K562 (cell line): ENCODE measurements around the gene SIRT2. TPM values are rescaled to one million over a fixed set of nuclear protein-coding genes. Genes with fewer than 3 reads are reported as not detected.

Source experiments
- ATF7 ChIP-seq: fragments of 450-650 bp; IDR thresholded peaks from 2 replicates; pipeline ENCODE4 v1.7.1; 2014; ENCODE audit warnings: mild to moderate bottlenecking, moderate library complexity
- CREB3L1 ChIP-seq: fragments of 450-650 bp; IDR thresholded peaks from 2 replicates; pipeline ENCODE4 v1.6.1; 2014; ENCODE audit warnings: low read depth, mild to moderate bottlenecking, moderate library complexity, borderline replicate concordance
- DIDO1 ChIP-seq: fragments of 450-650 bp; IDR thresholded peaks from 2 replicates; pipeline ENCODE4 v1.6.1; 2016; ENCODE audit warnings: low read depth, missing biosample characterization, missing genetic modification characterization
- FOS ChIP-seq: IDR thresholded peaks from 3 replicates; pipeline ENCODE4 v1.6.1; 2011; ENCODE audit not compliant: insufficient read length; ENCODE audit errors: extremely low read depth
- HIVEP1 ChIP-seq: fragments of 250-450 bp; sonication (Bioruptor Pico); IDR thresholded peaks from 2 replicates; pipeline ENCODE4 v1.4.0; 2020; ENCODE audit warnings: mild to moderate bottlenecking
- JUND ChIP-seq, 2 experiments: IDR thresholded peaks; 2 replicates in 1 of 2; 3 replicates in 1 of 2; pipeline ENCODE4 v1.6.1; 2011; ENCODE audit warnings: borderline replicate concordance in 2 of 2, low read depth in 2 of 2, low read length in 2 of 2, improper control_type of control experiment in 1 of 2, missing biosample characterization in 1 of 2, missing genetic modification characterization in 1 of 2, missing genetic modification reagents in 1 of 2
- KHSRP ChIP-seq: fragments of 450-650 bp; IDR thresholded peaks from 2 replicates; pipeline ENCODE4 v1.6.1; 2017
- MAFG ChIP-seq: fragments of 450-650 bp; conservative IDR thresholded peaks from 2 replicates; pipeline ENCODE4 v1.6.1; 2016; ENCODE audit warnings: missing genetic modification characterization, missing compliant biosample characterization
- MEF2A ChIP-seq: IDR thresholded peaks from 2 replicates; pipeline ENCODE4 v1.6.1; 2011; ENCODE audit warnings: low read depth, mild to moderate bottlenecking, low read length, moderate library complexity; ENCODE audit not compliant: control insufficient read depth
- MITF ChIP-seq: IDR thresholded peaks from 2 replicates; pipeline ENCODE4 v1.6.1; 2014; ENCODE audit warnings: antibody characterized with exemption
- NR2C1 ChIP-seq, 2 experiments: fragments of 450-650 bp; IDR thresholded peaks; 2 replicates each; pipeline ENCODE4 v1.6.1; 2017; ENCODE audit warnings: mild to moderate bottlenecking in 2 of 2, antibody characterized with exemption in 1 of 2, inconsistent platforms in 1 of 2, missing compliant biosample characterization in 1 of 2, missing genetic modification characterization in 1 of 2
- PHF20 ChIP-seq: fragments of 450-650 bp; IDR thresholded peaks from 2 replicates; pipeline ENCODE4 v1.6.1; 2018; ENCODE audit not compliant: partially characterized antibody
- POLR2H ChIP-seq: IDR thresholded peaks from 2 replicates; pipeline ENCODE4 v1.6.1; 2016; ENCODE audit warnings: missing genetic modification characterization, low read depth, mild to moderate bottlenecking, control low read depth, missing compliant biosample characterization, moderate library complexity
- POU5F1 ChIP-seq: fragments of 150-350 bp; IDR thresholded peaks from 2 replicates; pipeline ENCODE4 v1.6.1; 2014; ENCODE audit warnings: borderline replicate concordance, low read length, low read depth, mild to moderate bottlenecking; ENCODE audit not compliant: partially characterized antibody
- TBP ChIP-seq: optimal IDR thresholded peaks from 2 replicates; pipeline ENCODE3; 2011; ENCODE audit warnings: low read depth, low read length, improper control_type of control experiment
- TEAD2 ChIP-seq: fragments of 450-650 bp; IDR thresholded peaks from 2 replicates; pipeline ENCODE4 v1.6.1; 2016; ENCODE audit warnings: missing genetic modification characterization, control low read depth, missing compliant biosample characterization
- ZBTB33 ChIP-seq: sonication (generic); formaldehyde crosslinking; IDR thresholded peaks from 2 replicates; pipeline ENCODE4 v1.8.1; 2023; ENCODE audit warnings: mild to moderate bottlenecking, missing genetic modification reagents
- ZNF316 ChIP-seq: fragments of 450-650 bp; IDR thresholded peaks from 2 replicates; pipeline ENCODE4 v1.6.1; 2016
- ZNF584 ChIP-seq: fragments of 200-800 bp; sonication (Bioruptor generic); IDR thresholded peaks from 2 replicates; pipeline ENCODE4 v1.6.1; 2016; ENCODE audit warnings: low read depth, mild to moderate bottlenecking, missing genetic modification characterization, missing compliant biosample characterization
- ZNF639 ChIP-seq, 2 experiments: fragments of 200-800 bp in 1 of 2; sonication (Bioruptor generic) in 1 of 2; sonication (generic) in 1 of 2; formaldehyde crosslinking in 1 of 2; IDR thresholded peaks in 1 of 2; conservative IDR thresholded peaks in 1 of 2; 2 replicates each; pipeline versions ENCODE4 v1.5.0 to v1.6.1; 2016 to 2020; ENCODE audit warnings: missing compliant biosample characterization in 1 of 2, missing genetic modification characterization in 1 of 2, missing genetic modification reagents in 1 of 2
- polyA plus RNA-seq, 8 experiments: library from polyadenylated mRNA; depleted of rRNA in 4 of 8; stranded (reverse) in 5 of 8; unstranded in 3 of 8; fragments of >200 nt; fragmentation: Nextera tagmentation in 2 of 8; fragmentation: Illumina TruSeq in 1 of 8; extraction: Ambion mirVana in 2 of 8; extraction: Trizol in 1 of 8; gene quantifications; 2 replicates each; pipeline versions ENCODE4 v1.2.1 to v1.2.3, GENCODE V29; 2011 to 2014; ENCODE audit warnings: inconsistent platforms in 1 of 8, missing spikeins in 1 of 8
- total RNA-seq, 7 experiments: library from RNA; depleted of rRNA in 6 of 7; stranded (reverse); fragments of >200 nt in 6 of 7; fragmentation: Illumina TruSeq in 2 of 7; extraction: Trizol in 2 of 7; gene quantifications; 2 replicates each; pipeline versions ENCODE4 v1.2.1 to v1.2.3, GENCODE V29; 2011 to 2021; ENCODE audit warnings: low replicate concordance in 1 of 7

Gene SIRT2
- total and polyA plus RNA-seq, 9 of the 15 experiments (the other 6 are each of a cell fraction or from before 2014, with no cell fraction given), result 2.3 to 35.2 (median 22.9) TPM

GRCh38 chr19:38899447-38900201 lies at the start of gene SIRT2, which contains the start of gene NFKBIB (continued):
- TF ChIP-seq MAFG (tag) (peak; percentile 26; the same call in 1 of the 2 replicates), MEF2A (no peak), KHSRP (peak; percentile 86), HIVEP1 (CRISPR knock-in tag) (peak; percentile 64; the same call in 1 of the 2 replicates), CREB3L1 (peak; percentile 96), FOS (peak; percentile 96), NR2C1 (IDR thresholded peaks at IDR 0.05) (peak; percentile 84), NR2C1 (tag; IDR thresholded peaks at IDR 0.05) (peak; percentile 94), TBP (peak; percentile 68), TEAD2 (tag) (peak; percentile 4; the same call in 1 of the 2 replicates), POLR2H (tag) (no peak), ATF7 (peak; percentile 93), ZNF316 (peak; percentile 89), PHF20 (peak; percentile 66), DIDO1 (tag) (0 out of 2 replicates have a peak, but pooled peaks have one; percentile 13), ZBTB33 (CRISPR knock-in tag) (peak; percentile 39; the same call in 1 of the 2 replicates), JUND (IDR thresholded peaks at IDR 0.05; ENCODE audit: borderline replicate concordance, low read depth, low read length) (peak; percentile 57), JUND (tag; IDR thresholded peaks at IDR 0.05; ENCODE audit: borderline replicate concordance, low read depth, low read length) (peak; percentile 14; the same call in 1 of the 3 replicates), MITF (peak; percentile 51), ZNF639 (CRISPR knock-in tag; conservative IDR thresholded peaks at IDR 0.05 in 1 of 2, IDR thresholded peaks at IDR 0.05 in 1 of 2) (peak in 1 of 2 experiments; percentile 77; a peak in 1 of 4 replicates), POU5F1 (peak; percentile 82), ZNF584 (CRISPR knock-in tag) (no peak)
